Nephron (organoid): ENCODE results near the gene BAZ1B.
"Not testable (repeated sequence)": the region's sequence is repeated elsewhere in the genome, so short reads cannot be mapped to it uniquely, and the experiment has no call there.

Experiments
- H3K27ac Mint-ChIP-seq, 3 experiments: 2 replicates each; pipeline ENCODE4 v1.8.0; 2020; ENCODE audit warnings: mixed read lengths in 3 of 3, mild to moderate bottlenecking in 2 of 3, moderate library complexity in 1 of 3
- H3K27me3 Mint-ChIP-seq: 2 replicates; pipeline ENCODE4 v1.8.0; 2021; ENCODE audit warnings: low read depth, mild to moderate bottlenecking, moderate library complexity, mixed read lengths
- H3K36me3 Mint-ChIP-seq: 2 replicates; pipeline ENCODE4 v1.8.0; 2020; ENCODE audit warnings: low read depth, mixed read lengths
- H3K4me1 Mint-ChIP-seq: 2 replicates; pipeline ENCODE4 v1.8.0; 2020; ENCODE audit warnings: mixed read lengths
- H3K4me3 Mint-ChIP-seq, 3 experiments: 2 replicates each; pipeline ENCODE4 v1.8.0; 2020; ENCODE audit warnings: mild to moderate bottlenecking in 3 of 3, mixed read lengths in 3 of 3, moderate library complexity in 2 of 3
- H3K9me3 Mint-ChIP-seq: 2 replicates; pipeline ENCODE4 v1.8.0; 2020; ENCODE audit warnings: mixed read lengths
- TF ChIP-seq, protein P1 (sequence below), 3 experiments: fragments of 200-600 bp; sonication (generic); IDR thresholded peaks; one replicate each; pipeline ENCODE4 v1.5.0; 2021; ENCODE audit warnings: antibody characterized with exemption in 3 of 3; ENCODE audit not compliant: unreplicated experiment in 3 of 3

BAZ1B gene

DNA sequence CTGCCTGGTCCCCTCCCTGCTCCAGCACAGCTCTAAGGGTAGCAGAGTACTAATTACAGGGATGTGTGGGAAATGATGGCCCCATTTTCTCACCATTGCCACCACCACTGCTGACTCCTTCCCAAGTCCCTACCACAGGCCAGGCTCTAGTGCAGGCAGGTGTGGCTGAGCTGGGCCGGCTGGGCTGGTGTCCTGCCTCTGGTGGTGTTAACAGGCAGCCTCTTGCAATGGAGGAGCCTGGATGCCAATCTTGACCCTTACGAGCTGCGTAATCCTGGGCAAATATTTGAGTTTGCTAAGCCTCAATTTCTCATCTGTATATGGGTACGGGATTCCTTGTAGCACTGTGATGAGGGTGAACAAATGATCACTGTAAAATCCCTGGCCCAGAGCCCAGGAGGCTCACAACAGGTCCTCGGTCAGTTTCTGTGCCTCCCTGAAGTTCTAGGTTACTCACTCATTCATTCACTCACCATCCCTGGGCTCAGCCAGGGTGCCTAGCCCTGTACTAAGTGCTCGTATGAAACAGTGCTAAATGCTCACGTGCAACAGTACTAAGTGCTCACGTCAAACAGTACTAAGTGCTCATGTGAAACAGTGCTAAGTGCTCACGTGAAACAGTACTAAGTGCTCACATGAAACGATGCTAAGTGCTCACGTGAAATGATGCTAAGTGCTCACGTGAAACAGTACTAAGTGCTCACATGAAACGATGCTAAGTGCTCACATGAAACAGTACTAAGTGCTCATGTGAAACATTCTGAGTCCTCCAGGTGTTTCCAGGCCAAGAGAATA lies 90.9 kb downstream of the BAZ1B start:
- Mint-ChIP-seq H3K4me3 (peak overlapping the region; percentile 56 to 73 (median 67)), H3K9me3 (no peaks in the 10 kb centered on the region), H3K36me3 (no peaks in the 10 kb centered on the region), H3K4me1 (peaks cover 5% of the 10 kb centered on the region), H3K27ac (peak overlapping the region in 1 of 3 experiments; percentile 61), H3K27me3 (peaks cover 5% of the 10 kb centered on the region)
- TF ChIP-seq, protein P1, sequence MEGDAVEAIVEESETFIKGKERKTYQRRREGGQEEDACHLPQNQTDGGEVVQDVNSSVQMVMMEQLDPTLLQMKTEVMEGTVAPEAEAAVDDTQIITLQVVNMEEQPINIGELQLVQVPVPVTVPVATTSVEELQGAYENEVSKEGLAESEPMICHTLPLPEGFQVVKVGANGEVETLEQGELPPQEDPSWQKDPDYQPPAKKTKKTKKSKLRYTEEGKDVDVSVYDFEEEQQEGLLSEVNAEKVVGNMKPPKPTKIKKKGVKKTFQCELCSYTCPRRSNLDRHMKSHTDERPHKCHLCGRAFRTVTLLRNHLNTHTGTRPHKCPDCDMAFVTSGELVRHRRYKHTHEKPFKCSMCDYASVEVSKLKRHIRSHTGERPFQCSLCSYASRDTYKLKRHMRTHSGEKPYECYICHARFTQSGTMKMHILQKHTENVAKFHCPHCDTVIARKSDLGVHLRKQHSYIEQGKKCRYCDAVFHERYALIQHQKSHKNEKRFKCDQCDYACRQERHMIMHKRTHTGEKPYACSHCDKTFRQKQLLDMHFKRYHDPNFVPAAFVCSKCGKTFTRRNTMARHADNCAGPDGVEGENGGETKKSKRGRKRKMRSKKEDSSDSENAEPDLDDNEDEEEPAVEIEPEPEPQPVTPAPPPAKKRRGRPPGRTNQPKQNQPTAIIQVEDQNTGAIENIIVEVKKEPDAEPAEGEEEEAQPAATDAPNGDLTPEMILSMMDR (IDR thresholded peaks at IDR 0.05; ENCODE audit: unreplicated experiment in 3 of 3), result no peak

DNA sequence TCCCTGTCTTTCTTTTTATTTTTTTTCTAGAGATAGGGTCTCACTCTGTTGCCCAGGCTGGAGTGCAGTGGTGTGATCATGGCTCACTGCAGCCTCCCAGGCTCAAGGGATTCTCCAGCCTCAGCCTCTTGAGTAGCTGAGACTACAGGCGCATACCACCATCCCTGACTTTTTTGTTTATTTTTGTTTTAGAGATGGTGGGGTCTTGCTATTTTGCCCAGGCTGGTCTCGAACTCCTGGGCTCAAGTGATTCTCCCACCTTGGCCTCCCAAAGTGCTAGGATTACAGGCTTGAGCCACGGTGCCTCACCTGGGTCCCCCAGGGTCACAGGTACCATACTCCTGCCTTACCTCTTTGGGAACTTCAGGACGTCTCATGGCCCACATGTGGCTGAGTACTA lies 91.6 kb downstream of the BAZ1B start:
- not testable (repeated sequence) for H3K4me3 Mint-ChIP-seq, H3K4me1 Mint-ChIP-seq, H3K36me3 Mint-ChIP-seq, H3K9me3 Mint-ChIP-seq, H3K27me3 Mint-ChIP-seq
- peak overlapping the region in 1 of 3 experiments; percentile 37 for H3K27ac Mint-ChIP-seq

DNA sequence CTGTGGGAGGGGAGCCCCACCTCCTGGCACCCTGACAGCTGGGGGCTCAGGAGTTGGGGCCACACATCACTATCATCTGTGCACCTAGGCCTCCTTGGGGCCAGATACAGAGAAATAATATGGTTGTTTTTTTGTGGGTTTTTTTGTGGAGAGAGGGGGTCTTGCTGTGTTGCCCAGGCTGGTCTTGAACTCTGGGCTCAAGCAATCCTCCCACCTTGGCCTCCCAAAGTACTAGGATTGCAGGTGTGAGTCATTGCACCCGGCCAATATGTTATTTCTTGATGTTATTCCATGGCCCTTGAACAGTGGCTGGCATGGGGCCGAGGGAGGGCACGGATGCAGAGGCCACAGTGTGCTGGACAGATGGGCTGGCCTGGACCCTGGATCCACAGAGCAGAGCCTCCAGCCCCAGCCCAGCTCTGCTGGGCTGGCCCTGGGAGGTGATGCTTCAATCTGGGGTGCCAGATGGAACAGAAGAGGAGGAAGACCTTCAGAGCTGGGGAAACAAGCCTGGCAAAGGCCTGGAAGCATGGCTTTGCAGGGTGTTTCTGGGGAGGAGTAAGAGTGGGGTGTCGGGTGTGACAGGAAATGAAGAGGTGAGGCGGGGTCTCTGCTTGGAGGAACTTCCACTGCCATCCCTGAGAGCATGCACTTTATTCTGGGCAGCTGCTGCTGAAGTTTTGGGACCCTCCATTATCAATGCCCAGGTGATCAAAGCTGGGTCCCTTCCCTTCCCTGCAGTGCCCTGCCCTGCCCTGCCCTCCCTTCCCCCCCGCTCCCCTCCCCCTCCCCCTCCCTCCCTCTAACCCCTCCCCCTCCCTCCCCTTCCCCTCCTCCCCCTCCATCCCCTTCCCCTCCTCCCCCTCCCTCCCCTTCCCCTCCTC lies 92.2 kb downstream of the BAZ1B start:
- Mint-ChIP-seq H3K4me3 (peak overlapping the region in 2 of 3 experiments; percentile 12 to 44), H3K4me1 (no peaks in the 10 kb centered on the region), H3K27me3 (peaks cover 2% of the 10 kb centered on the region), H3K27ac (no peak overlapping the region), H3K36me3 (no peaks in the 10 kb centered on the region), H3K9me3 (no peaks in the 10 kb centered on the region)
- TF ChIP-seq, protein P1 (IDR thresholded peaks at IDR 0.05; ENCODE audit: unreplicated experiment in 3 of 3), result no peak

DNA sequence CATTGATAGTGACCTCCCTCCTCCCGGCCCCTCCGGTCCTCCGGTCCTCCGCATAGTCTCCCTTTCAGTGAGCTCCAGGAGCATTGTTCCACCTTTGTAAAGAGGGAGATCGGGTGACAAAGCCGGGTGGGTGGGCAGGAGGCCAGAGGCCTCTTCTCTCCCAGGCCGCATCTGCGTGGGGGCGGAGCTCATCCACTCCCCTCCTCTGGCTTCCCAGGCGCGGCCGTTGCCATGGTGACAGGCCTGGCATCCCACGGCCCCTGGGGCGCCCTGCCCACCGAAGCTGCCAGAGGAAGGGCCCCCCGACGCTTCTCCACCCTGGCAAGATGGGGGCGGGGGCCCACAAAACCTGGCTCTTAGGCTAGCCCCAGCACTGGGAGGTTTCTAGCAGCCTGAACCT lies 92.9 kb downstream of the BAZ1B start:
- no peaks in the 10 kb centered on the region for H3K36me3 Mint-ChIP-seq
- H3K27me3 Mint-ChIP-seq, result no peaks in the 10 kb centered on the region
- no peak overlapping the region for H3K27ac Mint-ChIP-seq
- H3K4me1 Mint-ChIP-seq, result no peaks in the 10 kb centered on the region
- TF ChIP-seq, protein P1 (IDR thresholded peaks at IDR 0.05; ENCODE audit: unreplicated experiment in 3 of 3), result no peak
- H3K4me3 Mint-ChIP-seq, result peak overlapping the region in 1 of 3 experiments; percentile 12
- no peaks in the 10 kb centered on the region for H3K9me3 Mint-ChIP-seq

DNA sequence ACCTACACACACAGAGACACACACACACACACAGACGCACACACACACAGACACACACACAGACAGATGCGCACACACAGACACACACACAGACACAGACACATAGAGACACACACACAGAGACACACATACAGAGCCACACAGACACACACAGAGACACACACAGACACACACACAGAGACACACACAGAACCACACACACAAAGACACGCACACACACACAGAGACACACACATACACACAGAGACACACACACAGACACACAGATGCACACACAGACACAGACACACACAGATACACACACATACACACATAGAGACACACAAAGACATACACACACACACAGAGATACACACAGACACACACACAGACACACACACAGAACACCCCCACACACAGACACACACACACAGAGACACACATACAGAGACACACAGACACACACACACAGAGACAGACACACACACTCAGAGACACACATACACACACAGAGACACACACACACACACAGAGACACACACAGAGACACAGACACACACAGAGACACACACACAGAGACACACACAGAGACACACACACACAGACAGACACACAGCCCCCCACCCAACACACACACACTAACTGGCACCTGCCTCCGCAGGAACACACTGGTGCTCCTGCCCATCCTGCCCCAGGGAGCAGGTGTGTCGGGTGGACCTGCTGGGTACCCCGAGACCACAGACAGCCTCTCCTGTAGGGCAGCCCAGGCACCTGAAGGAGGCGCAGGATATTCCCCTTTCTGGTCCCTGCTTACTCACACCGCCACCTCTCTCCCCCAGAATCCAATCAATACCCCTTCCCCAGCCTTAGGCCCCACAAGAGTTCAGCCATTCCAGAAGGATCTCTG lies 93.9 kb downstream of the BAZ1B start:
- H3K27ac Mint-ChIP-seq, result no peak overlapping the region
- H3K9me3 Mint-ChIP-seq, result no peaks in the 10 kb centered on the region
- H3K27me3 Mint-ChIP-seq, result no peaks in the 10 kb centered on the region

More for the DNA sequence above, 93.9 kb downstream of the BAZ1B start:
- H3K36me3 Mint-ChIP-seq, result no peaks in the 10 kb centered on the region
- TF ChIP-seq, protein P1 (IDR thresholded peaks at IDR 0.05; ENCODE audit: unreplicated experiment in 3 of 3), result no peak
- H3K4me3 Mint-ChIP-seq, result no peak overlapping the region
- H3K4me1 Mint-ChIP-seq, result no peaks in the 10 kb centered on the region
